Placental epithelial cell (primary cell): ENCODE measurements around the gene ASB14. TPM values are rescaled to one million over a fixed set of nuclear protein-coding genes. Genes with fewer than 3 reads are reported as not detected.

Source experiments
- total RNA-seq: library from RNA; depleted of rRNA; stranded (reverse); fragments of >200 nt; gene quantifications from 2 replicates; pipeline ENCODE4 v1.2.3, GENCODE V29; 2012

ASB14 gene
- under 0.01 TPM in 1 of 2 replicates, not detected in the other for total RNA-seq

GRCh38 chr3:57292159-57292896 is at the start of gene ASB14:
ASB14 (minus strand) TSS chr3:57292685; CDS start chr3:57292033, 652 bp downstream.

GRCh38 chr3:57227204-57227929 is 65.1 kb downstream of the ASB14 start, which contains the start of gene APPL1:
APPL1 (plus strand) TSS chr3:57227729; CDS start chr3:57227884, 155 bp downstream.

Other genes starting within 250 kb of the ASB14 start
- not detected in 2 replicates for gene SPATA12, start 232.0 kb downstream of the ASB14 start, total RNA-seq
- 0.39 and 0.54 TPM in 2 replicates for gene IL17RD, start 127.3 kb downstream of the ASB14 start, total RNA-seq
- 0.22 and 0.39 TPM in 2 replicates for gene HESX1, start 92.7 kb downstream of the ASB14 start, total RNA-seq
- gene APPL1, start 65.0 kb downstream of the ASB14 start, total RNA-seq = 42.0 and 51.1 TPM in 2 replicates